Neutrophil (primary cell): ENCODE results near the gene PAX2.

Experiments used
- H3K27ac ChIP-seq: fragments of 200-600 bp; sonication (generic); 2 replicates; pipeline ENCODE4 v1.5.1; 2016; ENCODE audit warnings: mild to moderate bottlenecking, moderate library complexity
- H3K27me3 ChIP-seq: fragments of 200-600 bp; sonication (generic); 2 replicates; pipeline ENCODE4 v1.6.0; 2016; ENCODE audit warnings: mild to moderate bottlenecking
- H3K36me3 ChIP-seq: fragments of 200-600 bp; sonication (generic); 2 replicates; pipeline ENCODE4 v1.5.1; 2017
- H3K4me1 ChIP-seq, 2 experiments: fragments of 200-600 bp in 1 of 2; sonication (generic) in 1 of 2; 1 replicate in 1 of 2; 2 replicates in 1 of 2; pipeline versions ENCODE4 v1.5.1 to v1.6.1; 2013 to 2016; ENCODE audit warnings: low read depth in 1 of 2, low read length in 1 of 2, mild to moderate bottlenecking in 1 of 2, moderate library complexity in 1 of 2; ENCODE audit not compliant: control insufficient read depth in 1 of 2, insufficient read depth in 1 of 2
- H3K4me3 ChIP-seq, 2 experiments: fragments of 200-600 bp in 1 of 2; sonication (generic) in 1 of 2; 1 replicate in 1 of 2; 2 replicates in 1 of 2; pipeline ENCODE4 v1.5.1; 2013 to 2016; ENCODE audit warnings: low read depth in 1 of 2, low read length in 1 of 2, mild to moderate bottlenecking in 1 of 2, moderate library complexity in 1 of 2
- H3K9me3 ChIP-seq: fragments of 200-600 bp; sonication (generic); 2 replicates; pipeline ENCODE4 v1.5.1; 2016
- CTCF ChIP-seq: fragments of 200-600 bp; sonication (generic); IDR thresholded peaks from 2 replicates; pipeline ENCODE4 v1.5.1; 2016; ENCODE audit warnings: antibody characterized with exemption

PAX2 gene

GRCh38 chr10:100731407-100732240 is 13.8 kb upstream of the PAX2 start:
- H3K4me1 ChIP-seq = peaks cover 4 to 13% of the 10 kb centered on the region in 2 experiments
- no peaks in the 10 kb centered on the region for H3K9me3 ChIP-seq
- H3K4me3 ChIP-seq = no peak overlapping the region
- H3K27me3 ChIP-seq = peaks cover 100% of the 10 kb centered on the region
- no peaks in the 10 kb centered on the region for H3K36me3 ChIP-seq
- H3K27ac ChIP-seq = no peak overlapping the region
- TF ChIP-seq CTCF = no peak

GRCh38 chr10:100732241-100732596 is 13.2 kb upstream of the PAX2 start:
- H3K36me3 ChIP-seq = no peaks in the 10 kb centered on the region
- H3K9me3 ChIP-seq = no peaks in the 10 kb centered on the region
- H3K27ac ChIP-seq = no peak overlapping the region
- no peak for TF ChIP-seq CTCF
- peaks cover 100% of the 10 kb centered on the region for H3K27me3 ChIP-seq
- peaks cover 4 to 13% of the 10 kb centered on the region in 2 experiments for H3K4me1 ChIP-seq
- H3K4me3 ChIP-seq = no peak overlapping the region

- Histone ChIP-seq H3K4me3 (no peak overlapping the region), H3K4me1 (peaks cover 6 to 20% of the 10 kb centered on the region in 2 experiments), H3K27me3 (peaks cover 100% of the 10 kb centered on the region), H3K27ac (no peak overlapping the region), H3K36me3 (no peaks in the 10 kb centered on the region), H3K9me3 (no peaks in the 10 kb centered on the region)
- TF ChIP-seq CTCF = no peak
Observed at GRCh38 chr10:100733329-100733728, 12.1 kb upstream of the PAX2 start.

GRCh38 chr10:100734295-100735086 is 10.9 kb upstream of the PAX2 start:
- Histone ChIP-seq H3K9me3 (no peaks in the 10 kb centered on the region), H3K27me3 (peaks cover 100% of the 10 kb centered on the region), H3K36me3 (no peaks in the 10 kb centered on the region), H3K4me3 (no peak overlapping the region), H3K27ac (no peak overlapping the region), H3K4me1 (peaks cover 6 to 20% of the 10 kb centered on the region in 2 experiments)
- no peak for TF ChIP-seq CTCF

- Histone ChIP-seq H3K9me3 (no peaks in the 10 kb centered on the region), H3K4me1 (peaks cover 6 to 20% of the 10 kb centered on the region in 2 experiments), H3K27me3 (peaks cover 100% of the 10 kb centered on the region), H3K36me3 (no peaks in the 10 kb centered on the region), H3K4me3 (no peak overlapping the region), H3K27ac (no peak overlapping the region)
- no peak for TF ChIP-seq CTCF
Observed at GRCh38 chr10:100735087-100735336, 10.4 kb upstream of the PAX2 start.
